ENCODE data around the gene PIK3AP1. TPM values are rescaled to one million over a fixed set of nuclear protein-coding genes. Genes with fewer than 3 reads are reported as not detected.
A peak's percentile ranks its signal among the peaks of the same experiment; 100 is the strongest.

Gene PIK3AP1
- total and polyA plus RNA-seq, 10 of the 15 experiments (the other 5 are each of a cell fraction or from before 2014, with no cell fraction given) = 26.2 to 306 (median 119) TPM

DNA sequence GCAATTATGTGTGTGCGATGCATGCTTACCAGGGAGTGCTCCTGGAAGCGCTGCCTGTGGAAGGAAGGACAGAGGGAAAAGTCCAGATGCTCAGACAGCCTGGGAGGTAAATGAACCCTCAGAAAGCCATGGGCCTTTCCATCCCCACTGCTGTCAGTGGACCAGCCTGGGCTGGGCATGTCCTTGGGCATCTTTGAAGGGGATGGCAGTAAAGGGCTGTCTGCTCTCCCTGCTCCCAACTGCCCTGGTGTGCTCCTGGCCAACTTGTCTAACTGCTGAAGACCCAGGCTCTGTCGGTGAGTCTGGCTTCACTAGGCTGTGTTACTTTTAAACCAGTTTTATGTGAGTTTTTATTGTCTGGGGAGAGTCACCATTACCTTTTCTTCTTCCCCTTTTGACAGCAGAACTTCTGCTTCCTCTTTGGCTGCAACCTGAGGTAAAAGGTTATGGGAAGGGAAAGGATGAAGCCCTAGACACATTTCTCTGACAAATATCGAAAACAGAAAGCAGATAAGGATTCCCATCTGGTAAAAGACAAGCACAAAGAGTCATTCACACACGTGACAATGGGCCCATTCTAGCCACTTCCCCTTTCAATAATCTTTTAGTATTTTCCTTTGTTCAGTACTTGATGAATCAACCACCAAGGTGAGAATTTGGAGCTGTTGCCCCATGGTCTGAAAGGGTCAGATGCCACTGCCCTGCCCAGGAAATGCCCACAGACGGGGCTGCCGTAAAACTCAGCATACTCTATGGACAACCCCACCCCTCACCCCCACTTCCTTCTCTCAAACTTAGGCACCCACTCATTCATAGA is 27.6 kb upstream of the PIK3AP1 start:
- Histone ChIP-seq H3K4me2 (ENCODE audit: control insufficient read depth, insufficient read depth) (peak overlapping the region; percentile 88), H3K9ac (ENCODE audit: control insufficient read depth, insufficient read depth, low read length) (peak overlapping the region; percentile 19; the same call in 1 of the 2 replicates)
- TF ChIP-seq MXI1 (IDR thresholded peaks at IDR 0.05; ENCODE audit: low read depth, low read length) (peak; percentile 59; the same call in 1 of the 2 replicates), EED (IDR thresholded peaks at IDR 0.05; ENCODE audit: low read depth) (peak; percentile 94), ZNF217 (IDR thresholded peaks at IDR 0.05) (0 out of 2 replicates have a peak, but pooled peaks have one; percentile 48), ATF7 (IDR thresholded peaks at IDR 0.05; ENCODE audit: low read depth) (peak; percentile 86), MEF2A (IDR thresholded peaks at IDR 0.05; ENCODE audit: insufficient read depth, low read depth, low read length) (peak; percentile 71), SREBF2 (IDR thresholded peaks at IDR 0.05; ENCODE audit: low read length) (no peak), PML (IDR thresholded peaks at IDR 0.05; ENCODE audit: low read length) (peak; percentile 48; the same call in 1 of the 2 replicates), PAX5 (IDR thresholded peaks at IDR 0.05; ENCODE audit: borderline replicate concordance, low read depth, low read length) (peak; percentile 55; the same call in 1 of the 2 replicates), POU2F2 (IDR thresholded peaks at IDR 0.05; ENCODE audit: borderline replicate concordance, low read depth, low read length) (no peak; the same call in 2 of the 3 replicates), BCL11A (IDR thresholded peaks at IDR 0.05; ENCODE audit: low read depth, low read length) (peak; percentile 30; the same call in 1 of the 2 replicates), CHD4 (IDR thresholded peaks at IDR 0.05) (no peak), IKZF2 (IDR thresholded peaks at IDR 0.05) (peak; percentile 99), IKZF1 (conservative IDR thresholded peaks at IDR 0.05) (peak; percentile 98), RB1 (IDR thresholded peaks at IDR 0.05; ENCODE audit: borderline replicate concordance) (peak; percentile 40; the same call in 1 of the 2 replicates), CHD1 (IDR thresholded peaks at IDR 0.05; ENCODE audit: low read depth, low read length) (no peak), BACH1 (IDR thresholded peaks at IDR 0.05; ENCODE audit: borderline replicate concordance) (peak; percentile 54; the same call in 1 of the 2 replicates), POLR2A (IDR thresholded peaks at IDR 0.05; ENCODE audit: low read depth, low read length) (no peak)
- TF ChIP-seq, protein P1, sequence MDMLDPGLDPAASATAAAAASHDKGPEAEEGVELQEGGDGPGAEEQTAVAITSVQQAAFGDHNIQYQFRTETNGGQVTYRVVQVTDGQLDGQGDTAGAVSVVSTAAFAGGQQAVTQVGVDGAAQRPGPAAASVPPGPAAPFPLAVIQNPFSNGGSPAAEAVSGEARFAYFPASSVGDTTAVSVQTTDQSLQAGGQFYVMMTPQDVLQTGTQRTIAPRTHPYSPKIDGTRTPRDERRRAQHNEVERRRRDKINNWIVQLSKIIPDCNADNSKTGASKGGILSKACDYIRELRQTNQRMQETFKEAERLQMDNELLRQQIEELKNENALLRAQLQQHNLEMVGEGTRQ (IDR thresholded peaks at IDR 0.05; ENCODE audit: borderline replicate concordance, low read depth, low read length) = peak; percentile 70; the same call in 1 of the 2 replicates
- TF ChIP-seq, protein P2, sequence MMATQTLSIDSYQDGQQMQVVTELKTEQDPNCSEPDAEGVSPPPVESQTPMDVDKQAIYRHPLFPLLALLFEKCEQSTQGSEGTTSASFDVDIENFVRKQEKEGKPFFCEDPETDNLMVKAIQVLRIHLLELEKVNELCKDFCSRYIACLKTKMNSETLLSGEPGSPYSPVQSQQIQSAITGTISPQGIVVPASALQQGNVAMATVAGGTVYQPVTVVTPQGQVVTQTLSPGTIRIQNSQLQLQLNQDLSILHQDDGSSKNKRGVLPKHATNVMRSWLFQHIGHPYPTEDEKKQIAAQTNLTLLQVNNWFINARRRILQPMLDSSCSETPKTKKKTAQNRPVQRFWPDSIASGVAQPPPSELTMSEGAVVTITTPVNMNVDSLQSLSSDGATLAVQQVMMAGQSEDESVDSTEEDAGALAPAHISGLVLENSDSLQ (IDR thresholded peaks at IDR 0.05) = peak; percentile 37; the same call in 1 of the 2 replicates

More for the DNA sequence above, 27.6 kb upstream of the PIK3AP1 start:
- ChIA-PET RAD21 (ENCODE audit: unreplicated experiment) (interaction anchor here (0.5 to 2.2 kb wide), 12 partner anchors 8 to 276 kb away, joined by 3 to 15 read pairs (median 3); no protein-coding TSS in a partner anchor), SMC1A (ENCODE audit: uncharacterized antibody, unreplicated experiment) (interaction anchor here (0.6 to 1.8 kb wide), 16 partner anchors 8 to 276 kb away, joined by 3 to 11 read pairs (median 3); no protein-coding TSS in a partner anchor), POLR2A (interaction anchor here (0.6 to 1.6 kb wide), 5 partner anchors 11 to 102 kb away, joined by 3 to 5 read pairs (median 4); no protein-coding TSS in a partner anchor), CTCF (interaction anchor here (1.0 to 2.2 kb wide), 7 partner anchors 10 to 107 kb away, joined by 3 to 9 read pairs (median 4); partner anchors contain the start of gene PIK3AP1)
- WGBS (ENCODE audit: insufficient coverage, insufficient replicate concordance, low lambda C conversion rate, missing lambda C conversion rate) = 29% methylated on average over 7 of the region's 7 CpGs
- Histone ChIP-seq H3K27ac (ENCODE audit: control insufficient read depth, insufficient read depth) (peak overlapping the region; percentile 67), H3K4me1 (ENCODE audit: control insufficient read depth, insufficient read depth, low read length) (peaks cover 28% of the 10 kb centered on the region), H3K9me3 (replicated peaks; ENCODE audit: control insufficient read depth, insufficient read depth, low read length) (no peaks in the 10 kb centered on the region), H4K20me1 (ENCODE audit: control insufficient read depth, insufficient read depth) (no peaks in the 10 kb centered on the region), H3K79me2 (ENCODE audit: control insufficient read depth, insufficient read depth, low read length) (no peaks in the 10 kb centered on the region; the same call in 1 of the 2 replicates), H3K27me3 (replicated peaks in 1 of 2; ENCODE audit: control insufficient read depth in 2 of 2, insufficient read depth in 2 of 2, low read length in 1 of 2) (no peaks in the 10 kb centered on the region), H3K36me3 (ENCODE audit: control insufficient read depth in 2 of 2, insufficient read depth in 2 of 2, low read length in 1 of 2) (no peaks in the 10 kb centered on the region; a peak in 1 of 4 replicates), H3K4me3 (peak overlapping the region; percentile 51; the same call in 1 of the 2 replicates), H2AFZ (ENCODE audit: control insufficient read depth, low read depth, low read length) (no peak overlapping the region; the same call in 1 of the 2 replicates)
- ATAC-seq (peak; percentile 87), FAIRE-seq (peak; percentile 87), DNase-seq (ENCODE audit: low read depth, low spot score) (peak; percentile 97)
- no TSS peak for BruUV-seq (replicated peaks)
- in situ Hi-C loops (cut with MboI) (no loop called here), intact Hi-C loops (cut with micrococcal nuclease; ENCODE audit: unreplicated experiment) (loop anchor here (1.0 to 5.0 kb wide), 3 partner anchors 27 to 161 kb away; partner anchors contain the start of genes PIK3AP1 and TM9SF3)

Data from GM12878 (cell line).